SK-N-SH (cell line): Measurements from ENCODE around the gene HIRA.

Source experiments
- CHD2 ChIP-seq: fragments of 150-350 bp; IDR thresholded peaks from 2 replicates; pipeline ENCODE4 v1.6.1; 2018; ENCODE audit warnings: low read length; ENCODE audit not compliant: partially characterized antibody
- EP300 ChIP-seq, 2 experiments: IDR thresholded peaks; 2 replicates each; pipeline versions ENCODE4 v1.4.0 to v1.6.1; 2012; ENCODE audit warnings: borderline replicate concordance in 1 of 2, low read depth in 1 of 2, low read length in 1 of 2
- FOXM1 ChIP-seq: IDR thresholded peaks from 2 replicates; pipeline ENCODE4 v1.4.0; 2012; ENCODE audit warnings: low read depth, mild to moderate bottlenecking
- JUND ChIP-seq: IDR thresholded peaks from 2 replicates; pipeline ENCODE4 v1.4.0; 2012
- NRF1 ChIP-seq: IDR thresholded peaks from 2 replicates; pipeline ENCODE4 v1.6.1; 2012; ENCODE audit warnings: low read depth, mild to moderate bottlenecking, low read length
- RAD21 ChIP-seq: IDR thresholded peaks from 2 replicates; pipeline ENCODE4 v1.6.1; 2012; ENCODE audit warnings: mild to moderate bottlenecking, low read length
- RCOR1 ChIP-seq: fragments of 150-350 bp; IDR thresholded peaks from 2 replicates; pipeline ENCODE4 v1.6.1; 2017; ENCODE audit warnings: antibody characterized with exemption, low read length
- TAF1 ChIP-seq: IDR thresholded peaks from 2 replicates; pipeline ENCODE4 v1.6.1; 2012; ENCODE audit warnings: low read depth, mild to moderate bottlenecking, low read length, moderate library complexity, borderline replicate concordance
- YY1 ChIP-seq: IDR thresholded peaks from 2 replicates; pipeline ENCODE4 v1.4.0; 2012; ENCODE audit warnings: low read depth, mild to moderate bottlenecking
- TF ChIP-seq, protein P1 (sequence below): fragments of 200-600 bp; sonication (generic); IDR thresholded peaks from 2 replicates; pipeline ENCODE4 v1.6.1; 2017; ENCODE audit warnings: antibody characterized with exemption, mild to moderate bottlenecking, moderate library complexity
- TF ChIP-seq, protein P2 (sequence below): IDR thresholded peaks from 2 replicates; pipeline ENCODE4 v1.4.0; 2012; ENCODE audit warnings: low read depth
- TF ChIP-seq, protein P3 (sequence below): IDR thresholded peaks from 2 replicates; pipeline ENCODE4 v1.4.0; 2012; ENCODE audit warnings: low read depth, borderline replicate concordance

DNA sequence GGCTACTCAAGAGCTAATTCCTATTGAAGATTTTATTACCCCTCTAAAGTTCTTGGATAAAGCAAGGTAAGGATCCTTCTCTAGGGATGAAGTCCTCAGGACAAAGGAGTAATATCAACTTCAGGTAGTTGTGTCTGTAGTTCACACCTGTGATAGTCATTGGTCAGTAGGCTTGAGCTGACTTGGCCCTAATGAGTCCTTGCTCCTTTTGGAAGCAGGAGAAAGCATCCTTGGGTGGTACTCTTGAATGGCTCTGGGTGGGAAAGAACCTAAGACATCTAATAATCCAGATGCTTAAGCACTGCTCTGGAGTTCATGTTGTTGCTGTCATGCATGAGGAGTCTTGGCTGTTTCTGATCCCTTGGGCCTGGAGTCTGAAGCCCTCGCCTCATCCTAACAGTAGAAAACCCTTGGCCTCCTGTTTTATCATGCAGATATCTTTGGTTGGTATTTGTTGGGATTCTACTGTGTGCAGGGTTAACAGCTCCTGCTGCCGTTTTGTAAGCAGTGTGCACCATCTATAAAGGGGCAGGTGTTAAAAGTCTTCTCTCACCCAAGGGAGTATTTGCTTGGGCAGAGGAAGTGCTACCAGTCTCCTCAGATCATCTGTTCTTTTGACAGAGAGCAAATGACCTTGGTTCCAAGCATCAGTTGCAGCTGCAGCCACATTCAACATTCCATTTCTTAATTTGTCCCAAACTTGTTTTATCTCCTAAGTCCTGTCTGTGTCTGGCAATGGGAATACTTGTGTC, 3.5 kb upstream of the HIRA start:
- no peak for TF ChIP-seq EP300 (IDR thresholded peaks at IDR 0.05; ENCODE audit: borderline replicate concordance in 1 of 2, low read depth in 1 of 2, low read length in 1 of 2)
- TF ChIP-seq, protein P1, sequence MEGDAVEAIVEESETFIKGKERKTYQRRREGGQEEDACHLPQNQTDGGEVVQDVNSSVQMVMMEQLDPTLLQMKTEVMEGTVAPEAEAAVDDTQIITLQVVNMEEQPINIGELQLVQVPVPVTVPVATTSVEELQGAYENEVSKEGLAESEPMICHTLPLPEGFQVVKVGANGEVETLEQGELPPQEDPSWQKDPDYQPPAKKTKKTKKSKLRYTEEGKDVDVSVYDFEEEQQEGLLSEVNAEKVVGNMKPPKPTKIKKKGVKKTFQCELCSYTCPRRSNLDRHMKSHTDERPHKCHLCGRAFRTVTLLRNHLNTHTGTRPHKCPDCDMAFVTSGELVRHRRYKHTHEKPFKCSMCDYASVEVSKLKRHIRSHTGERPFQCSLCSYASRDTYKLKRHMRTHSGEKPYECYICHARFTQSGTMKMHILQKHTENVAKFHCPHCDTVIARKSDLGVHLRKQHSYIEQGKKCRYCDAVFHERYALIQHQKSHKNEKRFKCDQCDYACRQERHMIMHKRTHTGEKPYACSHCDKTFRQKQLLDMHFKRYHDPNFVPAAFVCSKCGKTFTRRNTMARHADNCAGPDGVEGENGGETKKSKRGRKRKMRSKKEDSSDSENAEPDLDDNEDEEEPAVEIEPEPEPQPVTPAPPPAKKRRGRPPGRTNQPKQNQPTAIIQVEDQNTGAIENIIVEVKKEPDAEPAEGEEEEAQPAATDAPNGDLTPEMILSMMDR = no peak
- TF ChIP-seq RCOR1 = no peak
- TF ChIP-seq RAD21 = no peak
- no peak for TF ChIP-seq TAF1
- no peak for TF ChIP-seq CHD2
- TF ChIP-seq FOXM1 = no peak
- TF ChIP-seq JUND = no peak
- TF ChIP-seq, protein P2, sequence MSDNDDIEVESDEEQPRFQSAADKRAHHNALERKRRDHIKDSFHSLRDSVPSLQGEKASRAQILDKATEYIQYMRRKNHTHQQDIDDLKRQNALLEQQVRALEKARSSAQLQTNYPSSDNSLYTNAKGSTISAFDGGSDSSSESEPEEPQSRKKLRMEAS = no peak
- TF ChIP-seq YY1 = no peak
- TF ChIP-seq, protein P3, sequence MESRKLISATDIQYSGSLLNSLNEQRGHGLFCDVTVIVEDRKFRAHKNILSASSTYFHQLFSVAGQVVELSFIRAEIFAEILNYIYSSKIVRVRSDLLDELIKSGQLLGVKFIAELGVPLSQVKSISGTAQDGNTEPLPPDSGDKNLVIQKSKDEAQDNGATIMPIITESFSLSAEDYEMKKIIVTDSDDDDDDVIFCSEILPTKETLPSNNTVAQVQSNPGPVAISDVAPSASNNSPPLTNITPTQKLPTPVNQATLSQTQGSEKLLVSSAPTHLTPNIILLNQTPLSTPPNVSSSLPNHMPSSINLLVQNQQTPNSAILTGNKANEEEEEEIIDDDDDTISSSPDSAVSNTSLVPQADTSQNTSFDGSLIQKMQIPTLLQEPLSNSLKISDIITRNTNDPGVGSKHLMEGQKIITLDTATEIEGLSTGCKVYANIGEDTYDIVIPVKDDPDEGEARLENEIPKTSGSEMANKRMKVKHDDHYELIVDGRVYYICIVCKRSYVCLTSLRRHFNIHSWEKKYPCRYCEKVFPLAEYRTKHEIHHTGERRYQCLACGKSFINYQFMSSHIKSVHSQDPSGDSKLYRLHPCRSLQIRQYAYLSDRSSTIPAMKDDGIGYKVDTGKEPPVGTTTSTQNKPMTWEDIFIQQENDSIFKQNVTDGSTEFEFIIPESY = no peak
- TF ChIP-seq NRF1 = no peak
